Activated naive CD4-positive, alpha-beta T cell treated with anti-CD3 and anti-CD28 coated beads, Interleukin-2, amount 50 U/mL, for 72 hours (primary cell): ENCODE results near the gene SEC16B. TPM values are rescaled to one million over a fixed set of nuclear protein-coding genes. Genes with fewer than 3 reads are reported as not detected.

Experiments used
- ATAC-seq, 2 donors: fragments of 150-1000 bp; cut with Tn5 transposase; 2 replicates each; pipeline ENCODE4 v1.10.0; 2021; ENCODE audit warnings: mild to moderate bottlenecking in 2 of 2, moderate library complexity in 2 of 2
- DNase-seq, 2 donors: peaks; one replicate each; pipeline ENCODE4 v3.0.0; 2021 to 2022; ENCODE audit warnings: low spot score in 2 of 2
- H3K27ac Mint-ChIP-seq, 2 donors: one replicate each; pipeline ENCODE4 v1.8.0; 2022; ENCODE audit warnings: mild to moderate bottlenecking in 2 of 2, mixed read lengths in 2 of 2
- H3K36me3 Mint-ChIP-seq, 2 donors: one replicate each; pipeline ENCODE4 v1.8.0; 2022; ENCODE audit warnings: mixed read lengths in 2 of 2
- H3K9me3 Mint-ChIP-seq, 2 donors: one replicate each; pipeline ENCODE4 v1.8.0; 2022; ENCODE audit warnings: mixed read lengths in 2 of 2
- total RNA-seq, 2 donors: library from RNA; stranded (reverse); gene quantifications; one replicate each; pipeline ENCODE4 v1.2.3, GENCODE V29; 2022

SEC16B gene
- total RNA-seq, 2 donors from 2014 or later = not detected

DNA sequence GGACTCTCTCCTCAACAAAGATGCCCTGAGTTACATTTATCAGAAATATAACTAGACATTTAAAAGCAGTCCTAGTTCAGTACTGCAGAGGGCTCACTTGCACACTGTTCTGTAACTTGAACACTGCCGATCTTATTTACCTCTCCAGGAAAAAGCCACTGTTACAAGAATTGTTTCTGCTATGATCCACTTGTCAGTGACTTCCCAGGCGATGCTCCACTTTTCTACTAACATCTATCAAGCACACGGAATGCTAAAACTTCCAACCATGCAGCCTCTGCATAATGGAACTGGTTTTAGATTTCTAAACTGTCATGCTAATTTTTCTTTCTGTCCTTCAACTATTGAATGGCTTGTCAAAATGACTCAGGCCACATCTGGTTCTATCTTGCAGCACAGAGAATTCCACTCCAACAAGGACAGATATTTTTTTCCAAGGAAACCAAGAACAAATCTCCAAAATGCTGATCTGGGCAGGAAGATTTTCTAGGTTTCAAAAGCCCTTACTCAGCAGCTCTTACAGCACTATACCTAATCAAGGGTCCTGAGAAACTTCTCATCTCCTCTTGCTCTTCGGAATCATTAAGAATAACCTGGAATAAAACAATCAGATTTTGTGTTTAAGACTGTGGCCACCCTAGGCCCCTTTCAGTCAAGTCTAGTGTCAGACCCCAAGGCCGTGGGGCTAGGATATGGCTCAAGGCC is 9.9 kb downstream of the SEC16B start:
- no peaks in the 10 kb centered on the region for H3K9me3 Mint-ChIP-seq
- DNase-seq (no peak), ATAC-seq (no peak)
- no peaks in the 10 kb centered on the region for H3K36me3 Mint-ChIP-seq
- H3K27ac Mint-ChIP-seq = no peak overlapping the region

GRCh38 chr1:177958092-177958491 is 11.8 kb downstream of the SEC16B start:
- H3K36me3 Mint-ChIP-seq = no peaks in the 10 kb centered on the region
- ATAC-seq (no peak), DNase-seq (no peak)
- no peak overlapping the region for H3K27ac Mint-ChIP-seq
- H3K9me3 Mint-ChIP-seq = no peaks in the 10 kb centered on the region

GRCh38 chr1:177954076-177954475 is 15.8 kb downstream of the SEC16B start:
- no peaks in the 10 kb centered on the region for H3K36me3 Mint-ChIP-seq
- H3K27ac Mint-ChIP-seq = no peak overlapping the region
- ATAC-seq (no peak), DNase-seq (no peak)
- no peaks in the 10 kb centered on the region for H3K9me3 Mint-ChIP-seq

- Mint-ChIP-seq H3K27ac (no peak overlapping the region), H3K9me3 (no peaks in the 10 kb centered on the region), H3K36me3 (no peaks in the 10 kb centered on the region)
- DNase-seq (no peak), ATAC-seq (no peak)
These were observed 16.3 kb downstream of the SEC16B start for GRCh38 chr1:177953549-177953948.

GRCh38 chr1:177952691-177953090 is 17.2 kb downstream of the SEC16B start:
- no peak for ATAC-seq
- no peak overlapping the region for H3K27ac Mint-ChIP-seq

GRCh38 chr1:177952249-177952648 is 17.6 kb downstream of the SEC16B start:
- Mint-ChIP-seq H3K27ac (no peak overlapping the region), H3K9me3 (no peaks in the 10 kb centered on the region), H3K36me3 (no peaks in the 10 kb centered on the region)
- ATAC-seq = no peak
- no peak for DNase-seq

More at GRCh38 chr1:177952691-177953090, 17.2 kb downstream of the SEC16B start:
- H3K36me3 Mint-ChIP-seq = no peaks in the 10 kb centered on the region
- DNase-seq = no peak
- no peaks in the 10 kb centered on the region for H3K9me3 Mint-ChIP-seq

DNA sequence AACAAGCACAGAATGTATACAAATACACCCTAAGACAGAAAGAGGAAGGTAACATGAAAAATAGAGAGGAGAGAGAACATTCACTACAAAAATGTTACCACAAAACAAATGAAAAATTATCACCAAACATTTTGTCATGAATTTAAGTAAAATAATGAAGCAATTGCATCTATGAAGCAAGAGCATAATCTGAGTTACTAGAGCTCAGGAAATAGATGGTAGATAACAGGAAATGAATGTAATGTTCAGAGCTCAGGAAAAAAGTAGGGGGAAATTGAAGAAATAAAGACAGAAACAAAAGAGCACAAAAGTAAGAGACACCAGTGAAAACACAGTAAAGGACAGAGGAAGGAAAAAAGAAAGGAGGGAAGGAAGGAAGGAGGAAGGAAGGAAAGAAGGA is 19.4 kb downstream of the SEC16B start:
- Mint-ChIP-seq H3K27ac (no peak overlapping the region), H3K36me3 (no peaks in the 10 kb centered on the region), H3K9me3 (no peaks in the 10 kb centered on the region)
- ATAC-seq (no peak), DNase-seq (no peak)

GRCh38 chr1:177948336-177948972 is 21.4 kb downstream of the SEC16B start:
- Mint-ChIP-seq H3K9me3 (no peaks in the 10 kb centered on the region), H3K27ac (no peak overlapping the region)
- ATAC-seq = peak in 1 of 2 donors; percentile 52

DNA sequence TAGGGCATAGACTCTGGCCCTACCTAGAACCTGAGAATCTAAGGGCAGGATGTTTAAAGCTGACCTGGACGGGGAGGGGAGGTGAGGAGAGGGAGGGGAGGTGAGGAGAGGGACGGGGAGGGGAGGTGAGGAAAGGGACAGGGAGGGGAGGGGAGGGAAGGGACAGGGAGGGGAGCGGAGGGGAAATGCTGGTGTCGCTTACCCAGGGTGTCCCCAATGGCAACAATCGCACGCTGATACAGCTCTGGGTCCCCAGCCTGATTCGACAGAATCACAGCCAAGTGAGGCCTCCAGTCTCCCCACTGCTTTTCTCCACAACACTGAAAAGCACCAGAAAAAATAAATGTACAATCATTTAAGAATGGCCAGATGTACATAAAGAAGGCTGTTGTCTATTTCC is 22.2 kb downstream of the SEC16B start:
- H3K27ac Mint-ChIP-seq = no peak overlapping the region

More at GRCh38 chr1:177948336-177948972, 21.4 kb downstream of the SEC16B start:
- peak in 1 of 2 donors; percentile 35 for DNase-seq
- no peaks in the 10 kb centered on the region for H3K36me3 Mint-ChIP-seq

GRCh38 chr1:177945943-177946650 is 23.8 kb downstream of the SEC16B start:
- ATAC-seq = peak; percentile 34 to 75
- no peaks in the 10 kb centered on the region for H3K36me3 Mint-ChIP-seq
- no peaks in the 10 kb centered on the region for H3K9me3 Mint-ChIP-seq
- no peak overlapping the region for H3K27ac Mint-ChIP-seq
- peak in 1 of 2 donors; percentile 43 for DNase-seq

More for the DNA sequence above, 22.2 kb downstream of the SEC16B start:
- no peaks in the 10 kb centered on the region for H3K9me3 Mint-ChIP-seq
- H3K36me3 Mint-ChIP-seq = no peaks in the 10 kb centered on the region
- DNase-seq (no peak), ATAC-seq (no peak)

DNA sequence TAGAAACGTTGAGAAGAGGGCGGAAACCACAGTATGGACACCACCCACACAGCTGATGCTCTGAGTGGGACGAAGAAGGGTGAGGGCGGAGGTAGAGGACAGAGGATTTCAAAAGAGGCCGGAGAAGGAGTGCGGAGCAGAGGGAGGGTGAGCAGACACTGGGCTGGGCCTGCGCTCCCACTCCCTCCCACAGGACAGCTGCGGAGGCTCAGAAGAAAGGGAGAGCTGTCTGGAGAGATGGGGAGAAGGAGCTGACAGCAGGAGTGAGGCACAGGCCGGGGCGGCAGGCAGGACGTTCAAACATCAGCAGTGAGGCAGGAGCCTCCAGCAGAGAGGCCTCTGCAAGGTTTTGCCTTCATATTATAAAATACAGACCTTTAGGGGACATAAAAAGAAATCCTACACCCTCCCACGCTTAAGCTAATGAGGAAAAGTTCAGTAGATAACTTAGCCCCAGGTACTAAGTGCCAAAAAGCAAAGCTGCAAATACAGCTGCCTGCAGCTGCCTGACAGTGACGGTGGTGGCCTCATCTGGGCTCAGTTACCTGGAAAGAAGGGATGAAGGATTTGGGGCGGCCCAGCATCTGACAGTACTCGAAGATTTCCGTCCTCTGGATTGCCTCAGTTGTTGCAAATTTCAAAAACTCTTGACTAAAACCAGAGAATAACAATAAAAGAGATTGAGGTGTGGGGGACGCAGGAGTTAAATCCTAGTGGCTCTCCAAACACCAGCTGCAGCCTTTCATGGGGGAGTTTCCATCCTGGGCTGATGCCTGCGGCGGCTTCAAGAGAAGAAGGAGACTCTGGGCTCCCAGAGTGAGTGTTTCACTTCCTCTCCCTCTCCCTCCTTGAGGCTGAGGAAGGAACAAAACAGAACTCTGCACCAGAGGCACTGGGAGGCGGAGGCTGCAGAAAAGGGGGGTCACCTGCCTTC is 25.6 kb downstream of the SEC16B start:
- Mint-ChIP-seq H3K36me3 (no peaks in the 10 kb centered on the region), H3K9me3 (no peaks in the 10 kb centered on the region), H3K27ac (no peak overlapping the region)
- ATAC-seq (no peak), DNase-seq (no peak)

DNA sequence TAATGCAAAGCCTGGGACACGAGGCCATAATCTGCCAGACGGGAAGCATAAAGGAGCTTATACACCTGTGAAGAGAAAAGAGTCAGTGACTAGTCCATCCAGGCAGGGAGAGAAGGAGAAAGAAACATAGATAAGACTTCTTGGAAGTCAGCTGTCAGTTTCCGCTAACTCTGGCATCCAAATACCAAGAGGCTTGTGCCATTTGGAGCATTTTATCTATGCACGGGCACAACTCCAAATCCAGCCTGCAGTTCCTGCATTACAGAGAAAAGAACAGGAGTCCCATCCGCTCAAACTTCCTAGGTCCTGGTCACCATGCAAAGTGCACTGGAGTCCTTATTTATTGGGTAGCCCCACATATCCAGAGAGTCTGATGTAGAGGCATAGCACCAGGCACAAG is 27.9 kb downstream of the SEC16B start:
- no peak overlapping the region for H3K27ac Mint-ChIP-seq
- ATAC-seq (no peak), DNase-seq (no peak)
- H3K36me3 Mint-ChIP-seq = no peaks in the 10 kb centered on the region
- H3K9me3 Mint-ChIP-seq = no peaks in the 10 kb centered on the region

GRCh38 chr1:177940682-177941081 is 29.2 kb downstream of the SEC16B start:
- H3K27ac Mint-ChIP-seq = no peak overlapping the region

GRCh38 chr1:177937931-177938330 is 31.9 kb downstream of the SEC16B start:
- Mint-ChIP-seq H3K36me3 (no peaks in the 10 kb centered on the region), H3K9me3 (no peaks in the 10 kb centered on the region), H3K27ac (no peak overlapping the region)
- ATAC-seq (no peak), DNase-seq (no peak)

More at GRCh38 chr1:177940682-177941081, 29.2 kb downstream of the SEC16B start:
- Mint-ChIP-seq H3K36me3 (no peaks in the 10 kb centered on the region), H3K9me3 (no peaks in the 10 kb centered on the region)
- DNase-seq (no peak), ATAC-seq (no peak)

GRCh38 chr1:177937174-177937770 is 32.6 kb downstream of the SEC16B start:
- Mint-ChIP-seq H3K36me3 (no peaks in the 10 kb centered on the region), H3K27ac (no peak overlapping the region), H3K9me3 (no peaks in the 10 kb centered on the region)
- no peak for DNase-seq
- ATAC-seq = no peak
